Colonic mucosa (tissue), 4 donors: ENCODE data around the gene WDR7. TPM values are rescaled to one million over a fixed set of nuclear protein-coding genes. Genes with fewer than 3 reads are reported as not detected.
A peak's percentile ranks its signal among the peaks of the same experiment; 100 is the strongest.

Experiments
- DNase-seq: peaks from one replicate; pipeline ENCODE4 v3.0.0-alpha.2; 2020
- H3K27ac ChIP-seq: fragments of 200-600 bp; one replicate; pipeline ENCODE4 v1.8.0; 2021
- H3K27me3 ChIP-seq: fragments of 200-600 bp; one replicate; pipeline ENCODE4 v1.8.0; 2021
- H3K36me3 ChIP-seq: fragments of 200-600 bp; one replicate; pipeline ENCODE4 v1.8.0; 2021
- H3K4me1 ChIP-seq: fragments of 200-600 bp; one replicate; pipeline ENCODE4 v1.8.0; 2021; ENCODE audit warnings: mild to moderate bottlenecking
- H3K4me3 ChIP-seq: fragments of 200-600 bp; one replicate; pipeline ENCODE4 v1.8.0; 2021
- H3K9ac ChIP-seq, 2 donors: one replicate each; pipeline ENCODE4 v1.7.0; 2013; ENCODE audit warnings: control low read depth in 2 of 2, low read depth in 2 of 2, low read length in 2 of 2
- H3K9me3 ChIP-seq: fragments of 200-600 bp; one replicate; pipeline ENCODE4 v1.8.0; 2021
- CTCF ChIP-seq: fragments of 200-600 bp; IDR thresholded peaks from one replicate; pipeline ENCODE4 v1.8.0; 2022; ENCODE audit warnings: antibody characterized with exemption, mild to moderate bottlenecking
- intact Hi-C: fragments of 100-400 bp; cut with DNase I; formaldehyde crosslinking; loops from one replicate; pipeline ENCODE4 v1.14.1; 2022
- total RNA-seq, 2 donors: library from RNA; stranded (reverse); fragmentation: NEBNext Ultra II Directional in 1 of 2; extraction: Animal tissue kit (Norgen Biotek cat#: 25700) in 1 of 2; gene quantifications; one replicate each; pipeline ENCODE4 v1.2.1, GENCODE V29; 2021
- donor health status: healthy.
- donor health status: DM: no; HTN: no; CAD: no.
- donor health status: DM: no; HTN: no; CAD: no.

The WDR7 gene
- total RNA-seq, 2 donors from 2014 or later, result 16.8 to 21.2 TPM

GRCh38 chr18:56987236-56987635 lies 336.1 kb downstream of the WDR7 start:
- H3K27ac ChIP-seq, result peak overlapping the region; percentile 5
- no peak for DNase-seq

GRCh38 chr18:56988022-56988421 lies 336.9 kb downstream of the WDR7 start:
- Histone ChIP-seq H3K9me3 (no peaks in the 10 kb centered on the region), H3K27ac (no peak overlapping the region), H3K9ac (no peak overlapping the region), H3K4me1 (no peaks in the 10 kb centered on the region), H3K36me3 (no peaks in the 10 kb centered on the region), H3K4me3 (no peak overlapping the region), H3K27me3 (no peaks in the 10 kb centered on the region)
- intact Hi-C loops, result no loop called here
- no peak for DNase-seq
- TF ChIP-seq CTCF, result no peak

More at GRCh38 chr18:56987236-56987635, 336.1 kb downstream of the WDR7 start:
- no peaks in the 10 kb centered on the region for H3K4me1 ChIP-seq
- TF ChIP-seq CTCF, result no peak
- no peaks in the 10 kb centered on the region for H3K9me3 ChIP-seq
- H3K36me3 ChIP-seq, result no peaks in the 10 kb centered on the region
- intact Hi-C loops, result no loop called here
- H3K27me3 ChIP-seq, result no peaks in the 10 kb centered on the region
- H3K9ac ChIP-seq, result no peak overlapping the region
- H3K4me3 ChIP-seq, result no peak overlapping the region

DNA sequence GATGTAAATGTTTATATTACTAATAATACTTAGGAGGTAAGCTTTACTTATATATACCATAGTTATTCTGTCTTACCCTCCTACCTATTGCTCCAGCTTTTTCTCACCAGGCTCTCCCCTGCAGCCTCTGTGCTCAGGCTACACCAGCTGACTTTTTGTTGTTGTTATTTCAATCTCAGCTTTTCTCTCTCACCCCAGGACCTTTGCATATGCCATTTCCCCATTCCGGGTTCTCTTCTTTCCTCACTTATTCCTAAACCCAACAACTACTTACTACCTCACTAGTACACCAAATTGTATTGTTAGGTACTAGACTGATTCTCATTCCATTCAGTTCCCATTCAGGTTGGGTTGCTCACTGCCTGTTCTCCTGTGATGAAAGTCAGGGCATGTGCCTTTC lies 339.5 kb downstream of the WDR7 start:
- Histone ChIP-seq H3K4me3 (no peak overlapping the region), H3K27ac (no peak overlapping the region), H3K27me3 (no peaks in the 10 kb centered on the region), H3K9me3 (no peaks in the 10 kb centered on the region), H3K36me3 (no peaks in the 10 kb centered on the region), H3K4me1 (no peaks in the 10 kb centered on the region), H3K9ac (no peak overlapping the region)
- no peak for DNase-seq
- TF ChIP-seq CTCF, result no peak
- intact Hi-C loops, result no loop called here

DNA sequence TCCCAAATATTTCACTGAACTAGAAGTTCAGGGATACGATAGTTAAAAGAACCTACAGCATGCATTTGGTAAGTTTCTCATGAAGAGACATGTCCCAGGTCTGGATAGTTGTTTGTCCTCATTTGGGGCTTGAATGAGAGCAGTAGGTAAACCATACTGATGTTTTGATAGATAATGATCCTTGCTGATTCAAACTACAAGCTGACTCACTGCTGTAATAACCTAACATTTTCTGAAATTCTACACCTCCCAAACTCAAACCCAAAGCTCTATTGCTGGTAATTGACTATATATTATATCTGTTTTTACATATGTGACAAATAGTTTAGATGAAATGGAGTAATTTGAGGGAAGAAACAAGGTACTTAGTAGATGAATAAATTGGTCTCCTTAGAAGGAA lies 341.6 kb downstream of the WDR7 start:
- TF ChIP-seq CTCF, result no peak
- Histone ChIP-seq H3K4me1 (no peaks in the 10 kb centered on the region), H3K9me3 (no peaks in the 10 kb centered on the region), H3K27ac (no peak overlapping the region), H3K4me3 (no peak overlapping the region), H3K36me3 (no peaks in the 10 kb centered on the region), H3K27me3 (no peaks in the 10 kb centered on the region), H3K9ac (no peak overlapping the region)
- no peak for DNase-seq
- intact Hi-C loops, result no loop called here

GRCh38 chr18:56995579-56996188 lies 344.5 kb downstream of the WDR7 start:
- intact Hi-C loops, result no loop called here
- peak; percentile 20 for TF ChIP-seq CTCF
- H3K4me3 ChIP-seq, result no peak overlapping the region
- no peaks in the 10 kb centered on the region for H3K36me3 ChIP-seq
- H3K4me1 ChIP-seq, result no peaks in the 10 kb centered on the region
- DNase-seq, result no peak
- no peaks in the 10 kb centered on the region for H3K9me3 ChIP-seq
- no peak overlapping the region for H3K27ac ChIP-seq
- H3K9ac ChIP-seq, result no peak overlapping the region
- H3K27me3 ChIP-seq, result no peaks in the 10 kb centered on the region
